Lung (tissue), 12 donors: ENCODE results near the gene SEMA4C. TPM values are rescaled to one million over a fixed set of nuclear protein-coding genes. Genes with fewer than 3 reads are reported as not detected.

Source experiments
- ATAC-seq: fragments of 200-7000 bp; cut with Tn5 transposase; one replicate; pipeline ENCODE4 v1.9.1; 2020; ENCODE audit warnings: moderate number of reproducible peaks; ENCODE audit not compliant: insufficient read depth, low FRiP score
- DNase-seq, 3 donors: peaks; one replicate each; pipeline ENCODE4 v3.0.0-alpha.2; 2013 to 2017
- H3K27ac ChIP-seq, 2 donors: one replicate each; pipeline ENCODE4 v1.5.1; 2013; ENCODE audit warnings: mild to moderate bottlenecking in 2 of 2, moderate library complexity in 2 of 2, control low read depth in 1 of 2, inconsistent platforms in 1 of 2, low read depth in 1 of 2, low read length in 1 of 2
- H3K27me3 ChIP-seq, 3 donors: one replicate each; pipeline ENCODE4 v1.5.1; 2013; ENCODE audit warnings: low read length in 2 of 3; ENCODE audit not compliant: control insufficient read depth in 3 of 3, insufficient read depth in 3 of 3
- H3K36me3 ChIP-seq, 4 donors: one replicate each; pipeline ENCODE4 v1.5.1; 2013; ENCODE audit warnings: low read length in 4 of 4, mild to moderate bottlenecking in 1 of 4, moderate library complexity in 1 of 4; ENCODE audit not compliant: control insufficient read depth in 4 of 4, insufficient read depth in 4 of 4
- H3K4me1 ChIP-seq, 5 donors: one replicate each; pipeline ENCODE4 v1.5.1; 2013; ENCODE audit warnings: low read length in 5 of 5, mild to moderate bottlenecking in 2 of 5, moderate library complexity in 1 of 5; ENCODE audit not compliant: control insufficient read depth in 5 of 5, insufficient read depth in 5 of 5
- H3K4me3 ChIP-seq: one replicate; pipeline ENCODE4 v1.5.1; 2013; ENCODE audit warnings: mild to moderate bottlenecking, control low read depth, moderate library complexity
- H3K9ac ChIP-seq, 2 donors: one replicate each; pipeline ENCODE4 v1.5.1; 2013; ENCODE audit warnings: low read length in 2 of 2, control low read depth in 1 of 2; ENCODE audit not compliant: insufficient read depth in 1 of 2
- H3K9me3 ChIP-seq, 4 donors: one replicate each; pipeline ENCODE4 v1.5.1; 2013; ENCODE audit warnings: low read length in 3 of 4, mild to moderate bottlenecking in 1 of 4, moderate library complexity in 1 of 4; ENCODE audit not compliant: control insufficient read depth in 4 of 4, insufficient read depth in 3 of 4
- whole genome bisulfite sequencing, 2 donors: extraction: QIAGEN DNeasy Blood & Tissue Kit; methylation state at CpG; one replicate each; pipeline ENCODE4 v1.1.7; 2013; 5-methylcytosine and 5-hydroxymethylcytosine counted together
- polyA plus RNA-seq, 2 donors: library from polyadenylated mRNA; stranded (reverse); fragments of 200-250 nt; gene quantifications; one replicate each; pipeline ENCODE4 v1.2.1, GENCODE V29; 2013
- total RNA-seq, 2 donors: library from RNA; depleted of rRNA in 1 of 2; stranded (reverse); fragments of >200 nt in 1 of 2; gene quantifications; one replicate each; pipeline ENCODE4 v1.2.1, GENCODE V29; 2014 to 2021
- TF ChIP-seq, protein P1 (sequence below): IDR thresholded peaks from 2 replicates; pipeline ENCODE4 v1.5.1; 2012; ENCODE audit warnings: mild to moderate bottlenecking; ENCODE audit errors: control extremely low read depth, extremely low read depth
- donor health status: control.
- donor health status: control.
- donor health status: Bipolar disorder and iron deficiency.
- donor health status: healthy.
- donor health status: DM: yes; HTN: yes; CAD: no.

Gene SEMA4C
- total and polyA plus RNA-seq, 4 donors, result 18.8 to 42.0 (median 28.8) TPM

DNA sequence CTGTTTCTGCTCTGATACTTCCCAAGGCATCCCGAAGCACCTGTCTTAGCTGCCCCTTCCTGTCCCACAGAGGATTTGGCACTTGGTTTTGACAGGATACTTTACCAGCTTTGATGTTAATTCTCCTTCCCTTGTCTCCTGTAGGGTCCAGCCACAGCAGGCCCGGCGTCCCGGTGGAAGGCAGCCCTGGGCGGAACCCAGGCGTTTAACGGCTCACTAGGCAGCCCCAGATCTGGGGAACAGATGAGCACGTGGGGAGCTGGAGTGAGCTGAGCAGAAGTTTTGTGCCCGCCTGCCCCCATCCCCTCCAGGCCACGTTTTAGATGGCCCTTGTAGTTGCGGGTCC is 37.5 kb downstream of the SEMA4C start:
- ATAC-seq, result no peak
- Histone ChIP-seq H3K4me1 (peaks cover 0 to 24% (median 7%) of the 10 kb centered on the region in 5 donors), H3K9ac (no peak overlapping the region), H3K4me3 (no peak overlapping the region), H3K27me3 (no peaks in the 10 kb centered on the region), H3K9me3 (no peaks in the 10 kb centered on the region), H3K36me3 (peaks cover 0 to 48% (median 32%) of the 10 kb centered on the region in 4 donors), H3K27ac (peak overlapping the region; percentile 8 to 12)
- TF ChIP-seq, protein P1, sequence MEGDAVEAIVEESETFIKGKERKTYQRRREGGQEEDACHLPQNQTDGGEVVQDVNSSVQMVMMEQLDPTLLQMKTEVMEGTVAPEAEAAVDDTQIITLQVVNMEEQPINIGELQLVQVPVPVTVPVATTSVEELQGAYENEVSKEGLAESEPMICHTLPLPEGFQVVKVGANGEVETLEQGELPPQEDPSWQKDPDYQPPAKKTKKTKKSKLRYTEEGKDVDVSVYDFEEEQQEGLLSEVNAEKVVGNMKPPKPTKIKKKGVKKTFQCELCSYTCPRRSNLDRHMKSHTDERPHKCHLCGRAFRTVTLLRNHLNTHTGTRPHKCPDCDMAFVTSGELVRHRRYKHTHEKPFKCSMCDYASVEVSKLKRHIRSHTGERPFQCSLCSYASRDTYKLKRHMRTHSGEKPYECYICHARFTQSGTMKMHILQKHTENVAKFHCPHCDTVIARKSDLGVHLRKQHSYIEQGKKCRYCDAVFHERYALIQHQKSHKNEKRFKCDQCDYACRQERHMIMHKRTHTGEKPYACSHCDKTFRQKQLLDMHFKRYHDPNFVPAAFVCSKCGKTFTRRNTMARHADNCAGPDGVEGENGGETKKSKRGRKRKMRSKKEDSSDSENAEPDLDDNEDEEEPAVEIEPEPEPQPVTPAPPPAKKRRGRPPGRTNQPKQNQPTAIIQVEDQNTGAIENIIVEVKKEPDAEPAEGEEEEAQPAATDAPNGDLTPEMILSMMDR, result no peak
- 78 to 88% methylated on average over 11 of the region's 11 CpGs for WGBS, 2 donors
- DNase-seq, result no peak

DNA sequence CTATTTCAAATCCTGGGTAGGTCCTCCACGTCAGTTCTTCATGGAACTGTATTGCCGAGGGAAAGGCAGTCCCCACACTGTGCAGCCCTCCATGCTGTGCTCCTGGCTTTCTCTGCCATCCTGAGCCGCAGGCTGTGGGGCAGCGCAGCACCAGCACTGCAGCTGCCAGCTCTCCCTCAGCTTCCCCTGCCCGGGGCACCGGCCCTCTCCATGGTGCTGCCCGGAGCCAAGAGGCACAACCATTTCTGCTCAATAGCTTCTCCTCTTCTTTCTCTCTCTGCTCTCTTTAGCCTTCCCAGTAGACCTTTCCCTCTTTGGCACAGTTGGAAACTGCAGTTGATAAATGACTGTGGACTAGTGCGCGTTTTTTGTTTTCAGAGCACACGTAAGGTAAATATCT is 38.2 kb downstream of the SEMA4C start:
- 77 to 82% methylated on average over 10 of the region's 10 CpGs for WGBS, 2 donors
- ATAC-seq (no peak), DNase-seq (peak in 1 of 3 donors; percentile 21)
- no peak overlapping the region for H3K27ac ChIP-seq
- no peaks in the 10 kb centered on the region for H3K9me3 ChIP-seq
- TF ChIP-seq, protein P1, result no peak
- no peak overlapping the region for H3K9ac ChIP-seq
- H3K4me3 ChIP-seq, result no peak overlapping the region
- no peaks in the 10 kb centered on the region for H3K27me3 ChIP-seq
- peaks cover 0 to 24% (median 7%) of the 10 kb centered on the region in 5 donors for H3K4me1 ChIP-seq
- H3K36me3 ChIP-seq, result peaks cover 0 to 52% (median 32%) of the 10 kb centered on the region in 4 donors

DNA sequence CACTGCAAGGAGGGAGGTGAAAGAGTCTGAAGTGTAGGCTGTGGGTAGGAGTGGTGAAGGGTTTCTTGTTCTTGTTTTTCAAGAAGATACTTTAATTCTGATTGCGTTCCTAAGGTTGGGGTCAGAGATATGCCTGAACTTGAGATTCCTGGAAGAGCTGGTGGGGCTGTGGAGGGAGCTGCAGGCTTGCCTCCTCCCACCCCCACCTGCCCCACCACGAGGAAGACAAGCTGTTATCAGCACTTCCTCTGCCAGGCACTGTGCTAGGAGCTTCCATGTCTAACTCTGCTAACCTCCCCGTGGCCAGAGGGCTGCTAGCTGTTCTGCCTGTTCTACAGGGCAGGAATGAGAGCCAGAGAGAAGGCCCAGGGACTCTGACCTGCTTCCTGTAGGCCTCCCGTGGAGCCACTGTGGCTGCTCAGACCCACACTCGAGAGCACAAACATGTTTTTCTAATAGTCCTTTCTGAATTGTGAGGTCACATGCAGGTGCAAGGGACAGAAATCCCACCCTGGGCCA is 39.8 kb downstream of the SEMA4C start:
- Histone ChIP-seq H3K36me3 (peaks cover 0 to 62% (median 34%) of the 10 kb centered on the region in 4 donors), H3K9me3 (no peaks in the 10 kb centered on the region), H3K27ac (no peak overlapping the region), H3K4me1 (peaks cover 0 to 24% (median 7%) of the 10 kb centered on the region in 5 donors), H3K27me3 (no peaks in the 10 kb centered on the region), H3K4me3 (no peak overlapping the region), H3K9ac (no peak overlapping the region)
- WGBS, 2 donors, result 59% methylated on average over 5 of the region's 5 CpGs
- TF ChIP-seq, protein P1, result no peak
- no peak for ATAC-seq
- no peak for DNase-seq

DNA sequence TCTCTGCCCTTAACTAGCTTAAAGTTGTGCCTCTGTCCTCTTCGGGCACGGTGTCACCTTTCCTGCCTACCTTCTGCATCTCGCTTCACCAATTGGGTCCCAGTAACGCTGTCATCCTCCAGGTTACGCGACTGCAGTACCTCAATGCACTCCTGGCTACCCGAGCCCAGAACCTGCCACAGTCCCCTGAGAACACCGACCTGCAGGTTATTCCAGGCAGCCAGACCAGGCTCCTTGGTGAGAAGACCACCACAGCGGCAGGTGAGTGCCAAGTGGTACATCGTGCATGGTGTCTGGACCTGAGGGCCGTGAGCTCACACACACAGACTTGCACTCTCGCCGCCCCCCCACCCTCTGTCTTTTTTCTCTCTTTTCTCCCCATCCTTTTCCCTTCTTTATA is 41.0 kb downstream of the SEMA4C start:
- peaks cover 0 to 30% (median 10%) of the 10 kb centered on the region in 5 donors for H3K4me1 ChIP-seq
- no peak overlapping the region for H3K9ac ChIP-seq
- peaks cover 0 to 65% (median 35%) of the 10 kb centered on the region in 4 donors for H3K36me3 ChIP-seq
- ATAC-seq, result no peak
- TF ChIP-seq, protein P1, result no peak
- no peak overlapping the region for H3K4me3 ChIP-seq
- 97% methylated on average over 13 of the region's 13 CpGs for WGBS, 2 donors
- no peak for DNase-seq
- no peaks in the 10 kb centered on the region for H3K27me3 ChIP-seq
- H3K27ac ChIP-seq, result no peak overlapping the region
- H3K9me3 ChIP-seq, result no peaks in the 10 kb centered on the region
